ENCODE results near the gene TRIM71. TPM values are rescaled to one million over a fixed set of nuclear protein-coding genes. Genes with fewer than 3 reads are reported as not detected.

TRIM71 gene
- total RNA-seq, 2 donors from 2014 or later, result not detected

DNA sequence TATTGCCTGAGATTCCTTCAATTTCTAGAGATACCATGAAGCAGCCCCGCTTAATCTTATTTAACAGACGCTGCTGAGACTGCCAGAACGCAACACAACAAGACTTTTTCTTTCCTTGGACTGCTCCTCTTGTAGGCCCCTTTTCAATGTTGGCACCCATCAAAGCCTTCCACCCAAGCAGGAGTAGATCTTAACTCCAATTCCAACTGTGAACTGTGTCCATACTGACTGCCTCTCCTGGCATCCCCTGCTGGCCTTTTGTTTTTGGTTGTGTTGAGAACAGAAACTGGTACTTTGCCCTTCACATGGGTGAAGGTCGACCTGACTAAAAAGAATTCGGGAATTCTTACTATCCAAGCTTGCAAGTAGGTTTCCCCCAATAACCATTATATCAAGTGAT, 50.2 kb downstream of the TRIM71 start:
- no peak overlapping the region for H3K4me3 ChIP-seq
- H3K27me3 ChIP-seq (replicated peaks; ENCODE audit: insufficient read depth), result no peaks in the 10 kb centered on the region
- H3K36me3 ChIP-seq, result no peaks in the 10 kb centered on the region
- TF ChIP-seq CTCF (IDR thresholded peaks at IDR 0.05), result no peak
- no peaks in the 10 kb centered on the region for H3K4me1 ChIP-seq (ENCODE audit: control insufficient read depth in 1 of 2, low read depth in 2 of 2)
- no peak overlapping the region for H3K27ac ChIP-seq
- no peaks in the 10 kb centered on the region for H3K9me3 ChIP-seq
- ATAC-seq (ENCODE audit: insufficient number of reproducible peaks, low FRiP score, low read depth) (no peak), DNase-seq (ENCODE audit: low spot score) (no peak)

DNA sequence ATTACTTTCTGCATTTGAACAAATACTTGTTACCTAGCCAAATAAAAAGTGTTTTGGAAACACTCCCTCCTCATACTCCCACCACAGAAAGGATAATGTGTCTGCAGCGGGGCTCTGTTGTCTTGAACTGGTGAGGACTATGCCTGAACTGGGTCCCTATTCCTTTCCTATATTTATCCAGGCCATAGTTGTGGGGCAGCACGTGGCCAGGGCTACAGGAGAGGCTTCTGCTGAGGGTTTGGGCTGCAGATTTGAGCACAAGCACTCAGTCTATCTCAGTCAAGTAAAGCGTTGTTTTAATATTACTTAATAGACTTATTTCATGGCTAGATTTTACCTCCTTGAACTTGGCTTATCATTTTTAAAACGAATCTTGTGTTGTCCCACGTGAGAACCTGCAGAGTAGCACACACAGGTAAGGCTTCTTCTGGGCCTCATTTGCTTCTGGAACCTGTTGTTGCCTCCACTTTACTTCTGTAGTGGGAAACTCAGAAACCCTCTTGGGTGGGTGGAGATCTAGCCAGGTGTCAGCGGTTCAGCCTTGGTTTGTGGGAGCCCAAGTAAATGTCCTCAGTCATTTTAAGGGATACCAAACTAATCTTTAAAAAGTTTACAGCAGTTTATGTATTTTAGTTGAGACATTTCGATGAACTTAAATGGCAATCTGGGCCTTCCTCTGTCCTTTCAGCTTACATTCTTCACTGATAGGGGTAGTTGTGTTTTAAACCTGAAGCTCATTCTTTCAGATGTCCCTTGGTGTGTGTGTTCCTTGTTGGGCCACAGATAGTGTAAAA, 51.1 kb downstream of the TRIM71 start:
- Histone ChIP-seq H3K27ac (no peak overlapping the region), H3K9me3 (no peaks in the 10 kb centered on the region), H3K27me3 (replicated peaks; ENCODE audit: insufficient read depth) (no peaks in the 10 kb centered on the region), H3K4me1 (ENCODE audit: control insufficient read depth in 1 of 2, low read depth in 2 of 2) (peaks cover 6 to 8% of the 10 kb centered on the region in 2 donors), H3K4me3 (no peak overlapping the region), H3K36me3 (no peaks in the 10 kb centered on the region)
- no peak for ATAC-seq (ENCODE audit: insufficient number of reproducible peaks, low FRiP score, low read depth)
- TF ChIP-seq CTCF (IDR thresholded peaks at IDR 0.05), result no peak
- no peak for DNase-seq (ENCODE audit: low spot score)

DNA sequence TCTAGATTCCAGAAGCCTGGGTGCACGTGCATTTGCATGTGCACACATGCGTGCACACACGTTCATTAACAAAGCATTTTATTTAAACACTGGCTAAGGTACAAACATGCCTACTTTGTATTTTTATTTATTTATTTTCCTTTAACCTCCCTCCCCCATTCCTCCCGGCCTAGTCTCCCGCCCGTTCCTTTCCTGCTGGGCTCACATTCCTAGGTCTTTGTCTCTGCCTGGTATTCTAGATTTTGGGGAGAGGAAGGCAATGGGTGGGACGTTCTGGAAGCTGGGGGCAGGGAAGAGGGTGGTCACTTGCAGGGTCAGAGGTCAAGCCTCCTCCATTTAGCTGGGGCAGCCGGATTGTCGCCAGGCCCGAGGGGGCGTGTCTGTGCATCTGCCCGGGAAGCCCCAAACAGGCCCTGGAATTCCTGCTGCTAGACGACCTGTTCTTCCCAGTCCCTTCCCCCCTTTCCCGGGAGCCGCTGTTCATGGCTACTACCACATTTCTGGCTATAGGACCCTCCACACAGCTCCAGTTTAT, 51.8 kb downstream of the TRIM71 start:
- Histone ChIP-seq H3K4me1 (ENCODE audit: control insufficient read depth in 1 of 2, low read depth in 2 of 2) (peaks cover 6 to 9% of the 10 kb centered on the region in 2 donors), H3K27ac (no peak overlapping the region), H3K9me3 (no peaks in the 10 kb centered on the region), H3K36me3 (no peaks in the 10 kb centered on the region), H3K27me3 (replicated peaks; ENCODE audit: insufficient read depth) (no peaks in the 10 kb centered on the region), H3K4me3 (no peak overlapping the region)
- no peak for DNase-seq (ENCODE audit: low spot score)
- TF ChIP-seq CTCF (IDR thresholded peaks at IDR 0.05), result no peak
- ATAC-seq (ENCODE audit: insufficient number of reproducible peaks, low FRiP score, low read depth), result no peak

DNA sequence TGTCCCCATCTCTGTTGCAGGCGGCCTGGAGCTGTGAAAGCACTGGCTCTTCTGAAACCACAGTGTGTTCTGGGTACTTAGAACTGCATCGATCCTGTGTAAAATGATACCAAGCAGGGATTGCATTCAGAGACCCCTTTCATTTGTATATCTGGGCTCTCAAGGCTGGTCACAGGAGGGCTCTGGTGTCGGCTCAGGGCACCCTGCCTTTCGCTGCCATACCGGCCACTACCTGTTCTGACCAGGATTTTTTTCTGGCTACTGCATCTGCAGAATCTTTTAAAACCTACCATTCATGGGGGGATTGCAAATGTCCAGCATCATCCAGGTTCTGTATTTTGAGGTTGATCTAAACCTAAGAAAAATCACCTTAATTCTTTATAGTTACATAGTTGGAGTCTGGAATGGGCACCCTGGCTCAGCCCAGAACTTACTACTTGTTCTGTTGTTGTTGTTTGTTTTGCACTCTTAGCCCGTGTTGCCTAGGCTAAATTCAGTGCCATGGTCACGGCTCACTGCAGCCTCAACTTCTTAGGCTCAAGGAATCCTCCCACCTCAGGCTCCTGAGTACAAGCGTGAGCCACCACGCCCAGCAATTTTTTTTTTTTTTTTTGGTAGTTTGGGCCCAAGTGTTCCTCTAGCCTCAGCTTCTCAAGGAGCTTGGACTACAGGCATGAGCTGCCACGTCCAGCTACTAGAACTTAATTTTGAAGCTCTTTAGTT, 52.7 kb downstream of the TRIM71 start:
- Histone ChIP-seq H3K27me3 (replicated peaks; ENCODE audit: insufficient read depth) (no peaks in the 10 kb centered on the region), H3K4me1 (ENCODE audit: control insufficient read depth in 1 of 2, low read depth in 2 of 2) (peaks cover 6 to 9% of the 10 kb centered on the region in 2 donors), H3K27ac (no peak overlapping the region), H3K9me3 (no peaks in the 10 kb centered on the region), H3K36me3 (no peaks in the 10 kb centered on the region), H3K4me3 (no peak overlapping the region)
- ATAC-seq (ENCODE audit: insufficient number of reproducible peaks, low FRiP score, low read depth) (no peak), DNase-seq (ENCODE audit: low spot score) (no peak)
- TF ChIP-seq CTCF (IDR thresholded peaks at IDR 0.05), result no peak

GRCh38 chr3:32871273-32871672, 53.5 kb downstream of the TRIM71 start:
- no peaks in the 10 kb centered on the region for H3K27me3 ChIP-seq (replicated peaks; ENCODE audit: insufficient read depth)
- H3K36me3 ChIP-seq, result no peaks in the 10 kb centered on the region
- H3K9me3 ChIP-seq, result no peaks in the 10 kb centered on the region
- TF ChIP-seq CTCF (IDR thresholded peaks at IDR 0.05), result no peak
- DNase-seq (ENCODE audit: low spot score), result no peak
- H3K27ac ChIP-seq, result no peak overlapping the region
- ATAC-seq (ENCODE audit: insufficient number of reproducible peaks, low FRiP score, low read depth), result no peak
- no peak overlapping the region for H3K4me3 ChIP-seq
- peaks cover 6 to 9% of the 10 kb centered on the region in 2 donors for H3K4me1 ChIP-seq (ENCODE audit: control insufficient read depth in 1 of 2, low read depth in 2 of 2)
